Subcutaneous preadipocyte (primary cell): ENCODE results near the gene UVRAG. TPM values are rescaled to one million over a fixed set of nuclear protein-coding genes. Genes with fewer than 3 reads are reported as not detected.

Source experiments
- small RNA-seq: library from RNA; depleted of rRNA; stranded (forward); fragments of <200 nt; gene quantifications from one replicate; pipeline ENCODE3, GENCODE V24; 2012
- total RNA-seq: library from RNA; depleted of rRNA; stranded (reverse); fragments of >200 nt; gene quantifications from 2 replicates; pipeline ENCODE4 v1.2.3, GENCODE V29; 2012

Gene UVRAG
- total RNA-seq, result 20.6 and 27.8 TPM in 2 replicates

DNA sequence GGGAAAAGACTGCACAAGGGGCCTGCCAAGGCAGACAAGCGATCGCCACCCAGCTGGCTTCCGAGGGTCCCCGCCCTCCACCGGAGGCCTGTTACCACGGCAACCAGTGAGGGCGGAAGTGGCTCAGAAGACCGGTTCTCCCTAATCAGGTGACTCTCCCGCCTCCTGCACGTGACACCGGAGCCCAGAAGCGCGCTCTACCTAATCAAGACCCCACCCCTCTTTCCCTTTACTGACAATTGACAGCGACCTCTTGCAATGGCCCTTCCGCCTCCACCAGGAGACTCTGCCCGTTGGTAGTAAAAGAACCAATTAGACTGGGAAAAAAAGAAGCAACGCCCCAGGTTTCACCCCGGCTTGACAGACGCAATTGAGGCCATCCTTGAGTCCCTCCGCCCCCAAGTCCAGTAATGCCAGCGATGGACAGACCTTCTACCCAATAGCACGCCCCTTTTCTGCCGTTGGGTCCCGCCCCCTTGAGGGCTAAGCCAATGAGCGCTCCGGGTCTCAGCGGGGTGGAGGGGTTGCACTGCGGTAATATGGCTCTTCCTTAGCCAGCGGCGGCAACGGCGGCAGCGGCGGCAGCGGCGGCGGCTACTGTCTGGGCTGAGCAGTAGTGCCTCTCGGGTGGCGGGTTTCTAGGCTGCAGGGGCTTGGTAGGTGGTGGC is at the start of gene UVRAG:
Gene UVRAG, plus strand, starts transcription at position 534 of the 668 bp plus-strand sequence. CDS start 198 bp downstream, outside the sequence.

GRCh38 chr11:75768112-75768908 is 46.7 kb upstream of the UVRAG start, which contains the start of gene DGAT2:
TSS of gene DGAT2 (plus strand) at chr11:75768778. CDS start at chr11:75768992, 214 bp downstream.

Small RNA genes lying within 50 kb of the gene (small RNA-seq; reads per million reads assigned to genes)
- gene RF00019 (not detected), gene RNA5SP344 (not detected)

Other genes starting within 250 kb of the UVRAG start
- gene MAP6, start 146.2 kb upstream of the UVRAG start, total RNA-seq, result 0.73 and 0.98 TPM in 2 replicates
- gene MOGAT2, start 97.4 kb upstream of the UVRAG start, total RNA-seq, result not detected in 2 replicates
- 9.8 and 18.7 TPM in 2 replicates for gene DGAT2, start 46.4 kb upstream of the UVRAG start, total RNA-seq